GM12801 (cell line): ENCODE data around the gene GPR137B.

Experiments
- CTCF ChIP-seq: IDR thresholded peaks from one replicate; pipeline ENCODE4 v1.5.1; 2011; ENCODE audit warnings: control low read depth; ENCODE audit not compliant: insufficient read length; ENCODE audit errors: extremely low read depth

The GPR137B gene

GRCh38 chr1:236143104-236143948 lies 987 bp downstream of the GPR137B start:
- TF ChIP-seq CTCF = no peak

- TF ChIP-seq CTCF = no peak
These were observed 1.7 kb downstream of the GPR137B start for GRCh38 chr1:236144033-236144432.

- no peak for TF ChIP-seq CTCF
These were observed 2.3 kb downstream of the GPR137B start for GRCh38 chr1:236144446-236145150.

- TF ChIP-seq CTCF = no peak
These were observed 4.7 kb downstream of the GPR137B start for GRCh38 chr1:236147068-236147467.

- TF ChIP-seq CTCF = no peak
These were observed 5.5 kb downstream of the GPR137B start for GRCh38 chr1:236147521-236148469.

- TF ChIP-seq CTCF = no peak
These were observed 6.1 kb downstream of the GPR137B start for GRCh38 chr1:236148470-236148845.
